Kidney glomerular epithelial cell (primary cell): ENCODE measurements around the gene TOGARAM1.

Experiments
- DNase-seq: peaks from one replicate; lab custom pipeline; 2025; lab: John Stamatoyannopoulos, UW

The TOGARAM1 gene

GRCh38 chr14:44961554-44962333 lies at the start of gene TOGARAM1, which contains the start of gene KLHL28:
TOGARAM1 (plus strand) TSS chr14:44962190; CDS start chr14:44962422, 232 bp downstream.
KLHL28 (minus strand) TSS chr14:44961947; CDS start chr14:44945928, 16,019 bp downstream.
- peak; percentile 100 for DNase-seq

- no peak for DNase-seq
Observed at GRCh38 chr14:44914849-44915248, 47.1 kb upstream of the TOGARAM1 start.

DNA sequence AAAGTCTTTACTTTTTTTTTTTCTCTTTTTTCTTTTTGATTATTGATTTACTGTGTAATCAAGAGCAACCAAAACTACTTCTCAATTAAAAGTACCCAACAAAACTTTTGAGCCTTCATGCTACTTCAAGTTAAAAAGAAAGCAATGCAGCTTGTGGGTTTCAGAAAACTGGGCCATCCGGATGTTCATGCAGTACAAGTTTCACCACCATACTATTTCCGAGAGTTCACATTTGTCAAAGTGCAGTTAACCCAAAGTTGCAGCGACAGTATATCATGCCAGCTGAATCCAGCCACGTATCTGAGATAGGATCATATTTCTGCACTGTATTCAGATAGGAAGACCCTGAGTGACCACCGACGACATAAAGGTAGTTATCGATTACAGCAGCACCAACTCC lies 33.2 kb upstream of the TOGARAM1 start:
- no peak for DNase-seq

GRCh38 chr14:44935155-44935554 lies 26.8 kb upstream of the TOGARAM1 start:
- DNase-seq = no peak

DNA sequence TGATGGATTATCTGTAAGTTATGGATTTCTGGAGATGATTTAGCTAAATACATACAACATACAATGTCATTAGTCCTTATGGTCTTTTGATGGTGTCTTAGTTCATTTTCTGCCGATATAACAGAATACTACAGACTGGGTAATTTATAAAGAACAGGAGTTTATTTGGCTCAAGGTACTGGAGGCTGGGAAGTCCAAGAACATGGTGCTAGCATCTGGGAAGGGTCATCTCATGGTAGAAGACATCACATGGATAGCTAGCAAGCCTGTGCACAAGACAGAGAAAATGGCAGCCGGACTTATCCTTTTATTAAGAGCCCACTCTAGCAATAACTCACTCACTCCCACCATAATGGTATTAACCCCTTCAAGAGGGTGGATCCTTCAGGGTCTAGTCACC lies 24.4 kb upstream of the TOGARAM1 start:
- DNase-seq = no peak

- no peak for DNase-seq
Observed at GRCh38 chr14:44940211-44940610, 21.8 kb upstream of the TOGARAM1 start.

DNA sequence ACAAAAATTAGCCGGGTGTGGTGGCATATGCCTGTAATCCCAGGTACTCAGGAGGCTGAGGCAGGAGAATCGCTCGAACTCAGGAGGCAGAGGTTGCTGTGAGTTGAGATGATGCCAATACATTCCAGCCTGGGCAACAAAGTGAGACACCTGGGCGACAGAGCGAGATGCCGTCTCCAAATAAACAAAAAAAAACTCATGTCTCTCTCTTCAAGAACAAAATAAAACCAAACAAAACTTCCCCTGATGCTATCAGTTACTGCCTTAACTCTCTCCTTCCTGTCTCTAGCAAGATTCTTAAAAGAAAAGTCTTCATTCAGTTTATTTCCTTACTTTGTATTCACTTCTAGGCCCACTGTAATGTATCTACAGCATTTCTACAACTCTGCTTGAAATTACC lies 21.0 kb upstream of the TOGARAM1 start:
- no peak for DNase-seq

GRCh38 chr14:44941591-44941990 lies 20.4 kb upstream of the TOGARAM1 start:
- no peak for DNase-seq

- no peak for DNase-seq
Observed at GRCh38 chr14:44942436-44942835, 19.6 kb upstream of the TOGARAM1 start.

GRCh38 chr14:44944107-44944506 lies 17.9 kb upstream of the TOGARAM1 start:
- no peak for DNase-seq

- DNase-seq = no peak
Observed at GRCh38 chr14:44945264-44945663, 16.7 kb upstream of the TOGARAM1 start.

DNA sequence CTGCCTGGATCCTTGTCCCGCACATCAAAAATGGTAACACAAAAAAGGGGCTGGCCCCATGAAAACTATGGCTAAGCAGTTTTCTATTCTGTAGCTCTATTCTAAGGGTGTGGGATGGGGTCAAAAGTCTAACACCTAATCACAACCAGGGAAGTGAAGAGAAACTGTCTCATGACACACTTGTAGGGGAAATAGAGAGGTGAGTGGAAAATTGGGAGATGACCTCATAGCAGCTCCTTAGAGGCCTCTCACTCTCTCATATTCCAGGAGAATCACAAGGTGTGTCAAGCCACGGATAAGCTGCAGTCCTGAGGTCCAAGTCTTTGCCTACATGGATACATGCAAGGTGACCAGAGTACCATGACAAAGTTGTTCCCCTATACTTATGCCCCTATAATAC lies 10.9 kb upstream of the TOGARAM1 start:
- DNase-seq = no peak

- no peak for DNase-seq
Observed at GRCh38 chr14:44952391-44953110, 9.4 kb upstream of the TOGARAM1 start.

DNA sequence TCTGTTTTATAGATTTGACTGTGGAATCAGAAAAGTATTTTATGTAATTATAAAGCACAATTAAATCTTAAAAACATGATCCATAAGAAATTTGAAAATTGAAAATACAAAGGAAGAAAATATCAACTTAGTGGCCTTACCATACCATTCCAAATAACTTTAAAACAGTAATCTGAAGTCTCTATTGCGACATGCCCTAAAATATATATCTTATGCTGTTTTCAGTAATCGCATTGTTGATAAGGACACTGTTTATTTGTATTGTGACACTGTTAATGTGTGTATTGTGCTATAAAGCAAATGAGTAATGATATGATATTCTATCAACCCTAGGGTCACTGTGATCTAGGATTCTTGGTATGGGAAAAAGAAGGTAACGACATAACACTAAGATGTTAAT lies 7.2 kb upstream of the TOGARAM1 start:
- no peak for DNase-seq

GRCh38 chr14:44955528-44955927 lies 6.5 kb upstream of the TOGARAM1 start:
- no peak for DNase-seq

DNA sequence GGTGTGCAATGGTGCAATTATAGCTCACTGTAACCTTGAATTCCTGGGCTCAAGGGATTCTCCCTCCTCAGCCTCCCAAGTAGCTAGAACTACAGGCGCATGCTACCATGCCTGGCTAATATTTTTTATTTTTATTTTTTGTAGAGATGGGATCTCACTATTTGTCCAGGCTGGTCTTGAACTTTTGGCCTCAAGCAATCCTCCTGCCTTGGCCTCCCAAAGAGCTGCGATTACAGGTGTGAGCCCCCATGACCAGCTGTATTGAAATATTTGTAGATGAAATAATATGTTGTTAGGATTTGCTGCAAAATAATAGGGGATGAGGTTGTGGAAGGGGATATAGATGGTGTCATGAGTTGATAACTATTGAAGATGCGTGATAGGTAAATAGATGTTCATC lies 5.1 kb upstream of the TOGARAM1 start:
- no peak for DNase-seq

DNA sequence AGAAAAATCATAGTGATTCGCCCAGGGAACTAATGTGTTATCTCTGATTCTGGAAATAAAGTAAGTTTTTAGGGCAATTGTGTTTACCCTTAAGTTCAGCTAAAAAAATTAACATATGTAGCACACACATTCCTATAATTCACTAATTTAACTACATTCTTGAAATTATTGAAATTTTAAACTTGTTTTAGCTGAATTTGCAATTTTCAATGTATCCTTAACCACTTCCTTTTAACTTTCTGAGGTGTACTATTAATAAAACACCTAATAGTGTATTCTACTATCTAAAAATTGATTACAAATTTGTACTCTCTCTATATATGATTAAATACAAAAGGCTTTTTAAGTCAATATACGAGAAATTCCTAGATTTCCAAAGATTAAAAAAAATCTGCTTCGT lies 2.5 kb upstream of the TOGARAM1 start:
- DNase-seq = no peak

GRCh38 chr14:44960146-44960545 lies 1.8 kb upstream of the TOGARAM1 start:
- no peak for DNase-seq

- DNase-seq = no peak
Observed at GRCh38 chr14:44960646-44961045, 1.3 kb upstream of the TOGARAM1 start.

GRCh38 chr14:44961151-44961553 lies 838 bp upstream of the TOGARAM1 start:
- no peak for DNase-seq

- no peak for DNase-seq
Observed at GRCh38 chr14:44962334-44963043, 499 bp downstream of the TOGARAM1 start.

GRCh38 chr14:44963044-44963528 lies 1.1 kb downstream of the TOGARAM1 start:
- no peak for DNase-seq
